Naive thymus-derived CD4-positive, alpha-beta T cell (primary cell): ENCODE data around the gene KRT6B. TPM values are rescaled to one million over a fixed set of nuclear protein-coding genes. Genes with fewer than 3 reads are reported as not detected.
"Not testable (repeated sequence)": the region's sequence is repeated elsewhere in the genome, so short reads cannot be mapped to it uniquely, and the experiment has no call there.

Experiments
- ATAC-seq: fragments of 150-1000 bp; cut with Tn5 transposase; 2 replicates; pipeline ENCODE4 v1.10.0; 2021; ENCODE audit warnings: mild to moderate bottlenecking, moderate library complexity
- CTCF ChIA-PET: fragments of 350-600 bp; sonication (Branson Sonifier 250); formaldehyde crosslinking; loops from one replicate; lab custom pipeline; 2021; ENCODE audit warnings: antibody characterized with exemption; lab: Charles Lee
- POLR2A ChIA-PET: fragments of 350-600 bp; sonication (Branson Sonifier 250); formaldehyde crosslinking; loops from one replicate; lab custom pipeline; 2021; ENCODE audit warnings: antibody characterized with exemption, inconsistent platforms; lab: Charles Lee
- DNase-seq, 9 donors: peaks; one replicate each; pipeline versions ENCODE4 v3.0.0 to v3.0.0-alpha.2; 2020 to 2022; ENCODE audit warnings: mixed read lengths in 1 of 9
- H3K27ac ChIP-seq: one replicate; pipeline ENCODE4 v1.7.0; 2013; ENCODE audit warnings: mild to moderate bottlenecking, low read depth, low read length, moderate library complexity
- H3K27me3 ChIP-seq, 2 donors: one replicate each; pipeline ENCODE4 v1.7.0; 2013; ENCODE audit warnings: low read length in 2 of 2, mild to moderate bottlenecking in 2 of 2, moderate library complexity in 2 of 2; ENCODE audit not compliant: control insufficient read depth in 2 of 2, insufficient read depth in 2 of 2
- H3K36me3 ChIP-seq, 3 experiments: 1 replicate in 2 of 3; 2 replicates in 1 of 3; pipeline ENCODE4 v1.7.0; 2013; ENCODE audit warnings: low read length in 3 of 3, mild to moderate bottlenecking in 3 of 3, moderate library complexity in 1 of 3; ENCODE audit not compliant: insufficient read depth in 3 of 3, control insufficient read depth in 2 of 3
- H3K4me1 ChIP-seq, 2 donors: one replicate each; pipeline ENCODE4 v1.7.0; 2013; ENCODE audit warnings: low read length in 2 of 2, mild to moderate bottlenecking in 2 of 2, moderate library complexity in 1 of 2; ENCODE audit not compliant: control insufficient read depth in 2 of 2, insufficient read depth in 2 of 2
- H3K4me3 ChIP-seq: 2 replicates; pipeline ENCODE4 v1.7.0; 2013; ENCODE audit warnings: mild to moderate bottlenecking, low read length
- H3K9me3 ChIP-seq, 3 experiments: 1 replicate in 2 of 3; 2 replicates in 1 of 3; pipeline ENCODE4 v1.7.0; 2013; ENCODE audit warnings: low read length in 3 of 3; ENCODE audit not compliant: control insufficient read depth in 2 of 3
- H3K27ac Mint-ChIP-seq, 9 donors: one replicate each; pipeline ENCODE4 v1.8.0; 2020 to 2022; ENCODE audit warnings: mixed read lengths in 9 of 9, mild to moderate bottlenecking in 8 of 9, moderate library complexity in 5 of 9, inconsistent platforms in 2 of 9
- H3K27me3 Mint-ChIP-seq, 5 donors: one replicate each; pipeline ENCODE4 v1.8.0; 2021 to 2022; ENCODE audit warnings: mixed read lengths in 5 of 5, mild to moderate bottlenecking in 1 of 5
- H3K36me3 Mint-ChIP-seq, 5 donors: one replicate each; pipeline ENCODE4 v1.8.0; 2020 to 2022; ENCODE audit warnings: mixed read lengths in 5 of 5, mild to moderate bottlenecking in 3 of 5, inconsistent platforms in 1 of 5
- H3K4me1 Mint-ChIP-seq, 7 donors: one replicate each; pipeline ENCODE4 v1.8.0; 2020 to 2022; ENCODE audit warnings: mixed read lengths in 7 of 7, mild to moderate bottlenecking in 3 of 7, inconsistent platforms in 1 of 7
- H3K4me3 Mint-ChIP-seq, 10 donors: one replicate each; pipeline ENCODE4 v1.8.0; 2020 to 2022; ENCODE audit warnings: mild to moderate bottlenecking in 10 of 10, mixed read lengths in 10 of 10, moderate library complexity in 6 of 10, inconsistent platforms in 2 of 10
- H3K9me3 Mint-ChIP-seq, 11 donors: one replicate each; pipeline ENCODE4 v1.8.0; 2020 to 2022; ENCODE audit warnings: mixed read lengths in 11 of 11, mild to moderate bottlenecking in 4 of 11, inconsistent platforms in 1 of 11, moderate library complexity in 1 of 11
- intact Hi-C, 2 donors: fragments of 100-400 bp; cut with micrococcal nuclease; formaldehyde crosslinking; loops; one replicate each; pipeline ENCODE4 v1.15.1; 2023
- polyA plus RNA-seq, 2 donors: library from polyadenylated mRNA; unstranded; fragments of 300-500 nt; fragmentation: Illumina TruSeq; gene quantifications; one replicate each; pipeline ENCODE4 v1.2.3, GENCODE V29; 2021
- total RNA-seq, 6 experiments: library from RNA in 5 of 6; stranded (reverse) in 5 of 6; gene quantifications; 1 replicate in 5 of 6; 2 replicates in 1 of 6; pipeline ENCODE4 v1.2.3 and lab custom pipeline; 2021 to 2026

The KRT6B gene
- total and polyA plus RNA-seq, 7 experiments from 2014 or later = not detected

DNA sequence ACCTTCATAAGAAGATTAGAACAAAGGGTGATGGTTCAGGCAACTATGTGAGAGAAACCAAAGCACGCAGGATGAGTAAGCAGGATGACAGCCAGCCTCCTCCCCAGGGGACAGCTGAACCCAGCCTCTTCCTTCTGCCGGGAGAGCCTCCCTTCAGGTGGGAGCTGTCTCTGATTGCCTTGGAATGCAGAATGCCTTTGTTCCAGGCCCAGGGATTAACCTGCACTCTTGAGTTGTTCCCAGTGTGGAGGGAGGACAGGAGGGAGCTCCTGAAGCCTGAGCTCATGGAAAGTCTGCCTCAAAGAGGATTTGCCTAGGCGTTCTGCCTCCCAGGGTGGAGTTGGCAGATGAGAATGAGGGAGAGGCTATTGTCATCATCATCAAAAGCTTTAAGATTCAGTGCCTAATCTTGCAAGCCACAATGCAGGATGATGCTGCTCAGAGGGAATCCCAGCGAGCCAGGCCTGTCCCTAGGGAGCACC lies 44.7 kb upstream of the KRT6B start:
- CTCF ChIA-PET = interaction anchor here (0.6 kb wide), 1 partner anchor 374 kb away, joined by 4 read pairs; no protein-coding TSS in a partner anchor
- intact Hi-C loops = no loop called here
- Mint-ChIP-seq H3K4me3 (no peak overlapping the region), H3K9me3 (peaks cover 0 to 5% (median 3%) of the 10 kb centered on the region in 11 donors), H3K27me3 (peaks cover 12 to 35% (median 22%) of the 10 kb centered on the region in 5 donors), H3K36me3 (no peaks in the 10 kb centered on the region), H3K4me1 (peaks cover 0 to 3% (median 0%) of the 10 kb centered on the region in 7 donors), H3K27ac (no peak overlapping the region)
- ATAC-seq (no peak), DNase-seq (no peak)
- Histone ChIP-seq H3K36me3 (no peaks in the 10 kb centered on the region), H3K4me3 (no peak overlapping the region), H3K9me3 (no peaks in the 10 kb centered on the region), H3K4me1 (no peaks in the 10 kb centered on the region), H3K27me3 (no peaks in the 10 kb centered on the region), H3K27ac (no peak overlapping the region)
- POLR2A ChIA-PET = no interaction called here

- ChIA-PET CTCF (no interaction called here), POLR2A (no interaction called here)
- no peaks in the 10 kb centered on the region for H3K36me3 ChIP-seq
- no peak overlapping the region for H3K27ac Mint-ChIP-seq
- no peaks in the 10 kb centered on the region for H3K27me3 ChIP-seq
- H3K9me3 Mint-ChIP-seq = peaks cover 0 to 5% (median 3%) of the 10 kb centered on the region in 11 donors
- no peak overlapping the region for H3K27ac ChIP-seq
- no peak overlapping the region for H3K4me3 ChIP-seq
- ATAC-seq = no peak
- H3K4me1 Mint-ChIP-seq = peaks cover 0 to 3% (median 0%) of the 10 kb centered on the region in 7 donors
- no peak for DNase-seq
- H3K36me3 Mint-ChIP-seq = no peaks in the 10 kb centered on the region
- H3K4me3 Mint-ChIP-seq = no peak overlapping the region
- no peaks in the 10 kb centered on the region for H3K9me3 ChIP-seq
- intact Hi-C loops = no loop called here
- no peaks in the 10 kb centered on the region for H3K4me1 ChIP-seq
- H3K27me3 Mint-ChIP-seq = peaks cover 16 to 39% (median 23%) of the 10 kb centered on the region in 5 donors
Observed at GRCh38 chr12:52496054-52496453, 44.1 kb upstream of the KRT6B start.

DNA sequence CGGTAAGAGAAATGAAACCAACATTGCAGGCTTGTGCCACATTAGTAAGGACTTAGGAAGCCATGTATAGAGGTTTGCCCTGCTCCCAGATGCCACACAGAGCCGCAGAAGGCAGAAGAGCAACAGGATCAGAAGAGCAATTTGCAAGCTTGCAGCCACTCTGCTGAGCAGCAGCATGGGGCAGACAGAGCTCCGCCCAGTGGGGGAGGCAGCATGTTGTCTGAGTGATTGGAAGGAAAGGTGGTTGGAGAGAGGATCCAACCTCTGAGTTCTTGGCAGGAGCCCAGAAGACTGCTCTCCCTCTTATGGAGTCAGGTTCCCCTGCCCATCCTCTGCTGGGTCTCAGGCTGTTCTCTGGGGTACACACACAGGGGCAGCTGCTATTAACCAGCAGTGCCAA lies 43.4 kb upstream of the KRT6B start:
- H3K36me3 Mint-ChIP-seq = no peaks in the 10 kb centered on the region
- Histone ChIP-seq H3K4me3 (no peak overlapping the region), H3K4me1 (no peaks in the 10 kb centered on the region), H3K36me3 (no peaks in the 10 kb centered on the region), H3K27ac (no peak overlapping the region), H3K9me3 (no peaks in the 10 kb centered on the region), H3K27me3 (no peaks in the 10 kb centered on the region)
- H3K4me3 Mint-ChIP-seq = no peak overlapping the region
- peaks cover 0 to 3% (median 0%) of the 10 kb centered on the region in 11 donors for H3K9me3 Mint-ChIP-seq
- no peak for ATAC-seq
- H3K27ac Mint-ChIP-seq = no peak overlapping the region
- peaks cover 0 to 3% (median 0%) of the 10 kb centered on the region in 7 donors for H3K4me1 Mint-ChIP-seq
- ChIA-PET POLR2A (no interaction called here), CTCF (interaction anchor here (1.5 kb wide), 1 partner anchor 385 kb away, joined by 3 read pairs; no protein-coding TSS in a partner anchor)
- intact Hi-C loops = no loop called here
- H3K27me3 Mint-ChIP-seq = peaks cover 16 to 36% (median 23%) of the 10 kb centered on the region in 5 donors
- DNase-seq = no peak

DNA sequence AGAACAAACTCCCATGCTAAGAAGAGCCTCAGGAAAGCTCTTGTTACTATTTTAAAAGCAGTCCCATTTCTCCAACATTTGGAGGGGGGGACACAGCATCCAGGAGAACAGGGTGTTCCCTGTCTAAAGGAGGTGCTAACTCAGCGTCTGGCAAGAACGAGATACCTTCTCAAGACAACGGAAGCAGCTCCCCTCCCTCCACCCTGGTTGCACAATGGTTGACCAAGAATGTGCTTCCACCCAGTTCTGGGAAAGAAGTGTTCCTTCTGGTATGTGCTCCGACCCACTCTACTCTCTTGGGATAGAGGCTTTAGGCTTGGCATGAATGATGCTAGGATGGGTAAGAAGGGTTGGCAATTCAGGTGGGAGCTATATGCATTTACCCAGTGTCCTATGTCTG lies 42.6 kb upstream of the KRT6B start:
- DNase-seq (no peak), ATAC-seq (no peak)
- no peak overlapping the region for H3K4me3 Mint-ChIP-seq
- Histone ChIP-seq H3K9me3 (no peaks in the 10 kb centered on the region), H3K27me3 (no peaks in the 10 kb centered on the region), H3K4me1 (no peaks in the 10 kb centered on the region), H3K36me3 (no peaks in the 10 kb centered on the region), H3K27ac (no peak overlapping the region), H3K4me3 (no peak overlapping the region)
- peaks cover 0 to 3% (median 0%) of the 10 kb centered on the region in 7 donors for H3K4me1 Mint-ChIP-seq
- peaks cover 0 to 3% (median 0%) of the 10 kb centered on the region in 11 donors for H3K9me3 Mint-ChIP-seq
- H3K27me3 Mint-ChIP-seq = peaks cover 18 to 36% (median 28%) of the 10 kb centered on the region in 5 donors
- H3K27ac Mint-ChIP-seq = no peak overlapping the region
- ChIA-PET CTCF (interaction anchor here (1.5 kb wide), 1 partner anchor 386 kb away, joined by 3 read pairs; no protein-coding TSS in a partner anchor), POLR2A (no interaction called here)
- no peaks in the 10 kb centered on the region for H3K36me3 Mint-ChIP-seq
- intact Hi-C loops = no loop called here

DNA sequence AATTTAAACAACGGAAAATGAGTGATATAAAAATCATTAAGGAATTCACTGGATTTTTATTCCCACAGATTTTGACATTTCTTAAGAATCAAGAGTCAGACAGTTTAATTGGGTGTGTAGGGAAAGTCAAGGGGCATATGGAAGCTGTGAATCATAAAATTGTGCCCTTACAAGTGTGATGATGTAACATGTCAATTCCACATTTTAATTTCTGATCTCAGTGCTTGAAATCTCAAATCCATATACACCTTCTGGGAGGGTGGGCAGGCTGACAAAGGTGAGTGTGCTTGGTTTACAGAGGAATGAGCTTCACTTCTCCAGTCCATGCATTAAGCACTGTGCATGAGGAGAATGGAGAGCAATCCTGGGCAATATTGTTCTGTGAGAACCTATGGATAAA lies 42.2 kb upstream of the KRT6B start:
- no peak overlapping the region for H3K27ac ChIP-seq
- H3K4me1 Mint-ChIP-seq = peaks cover 0 to 3% (median 0%) of the 10 kb centered on the region in 7 donors
- no peak for ATAC-seq
- H3K4me1 ChIP-seq = no peaks in the 10 kb centered on the region
- peaks cover 0 to 3% (median 0%) of the 10 kb centered on the region in 11 donors for H3K9me3 Mint-ChIP-seq
- no peak overlapping the region for H3K27ac Mint-ChIP-seq
- no peak overlapping the region for H3K4me3 ChIP-seq
- H3K27me3 ChIP-seq = no peaks in the 10 kb centered on the region
- no peaks in the 10 kb centered on the region for H3K9me3 ChIP-seq
- POLR2A ChIA-PET = no interaction called here
- H3K4me3 Mint-ChIP-seq = no peak overlapping the region
- DNase-seq = no peak
- peaks cover 0 to under 1% (median 0%) of the 10 kb centered on the region in 5 donors for H3K36me3 Mint-ChIP-seq
- intact Hi-C loops = no loop called here
- H3K36me3 ChIP-seq = no peaks in the 10 kb centered on the region
- CTCF ChIA-PET = no interaction called here
- H3K27me3 Mint-ChIP-seq = peaks cover 18 to 36% (median 29%) of the 10 kb centered on the region in 5 donors

DNA sequence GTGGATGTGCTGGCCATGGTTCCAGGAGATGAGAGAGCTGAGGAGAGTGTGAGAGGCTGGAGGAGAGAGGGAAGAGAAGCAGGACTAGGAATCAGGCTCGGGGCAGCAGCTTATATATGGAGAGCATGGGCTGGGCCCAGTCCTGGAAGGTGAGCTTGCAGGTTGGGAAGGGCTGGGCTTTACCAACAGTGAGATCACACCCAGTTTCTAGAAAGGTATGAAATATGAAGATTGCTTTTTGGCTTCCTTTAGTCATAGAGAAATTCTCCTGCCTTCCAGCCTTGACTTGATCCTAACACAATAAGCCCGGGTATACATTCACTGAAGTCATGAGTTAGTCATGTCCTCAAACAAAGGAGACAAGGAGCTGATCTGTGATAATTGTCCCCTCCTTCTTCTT lies 41.2 kb upstream of the KRT6B start, which contains the start of gene KRT6A:
Gene KRT6A (minus strand): TSS at position 86 of the 400 bp plus-strand sequence. CDS start 69 bp downstream, at position 17.
- Mint-ChIP-seq H3K4me3 (no peak within 1 kb of the TSS), H3K4me1 (peaks cover 0 to 3% (median 0%) of the 10 kb centered on the region in 7 donors), H3K9me3 (peaks cover 0 to 3% (median 0%) of the 10 kb centered on the region in 11 donors), H3K27me3 (peaks cover 20 to 43% (median 34%) of the 10 kb centered on the region in 5 donors), H3K27ac (no peak within 1 kb of the TSS), H3K36me3 (peaks cover 0 to 5% (median 0%) of the 10 kb centered on the region in 5 donors)
- no peak within 1 kb of the TSS for H3K27ac ChIP-seq
- H3K36me3 ChIP-seq = no peaks in the 10 kb centered on the region
- CTCF ChIA-PET = no interaction called here
- DNase-seq (no peak), ATAC-seq (no peak)
- H3K27me3 ChIP-seq = no peaks in the 10 kb centered on the region
- H3K9me3 ChIP-seq = no peaks in the 10 kb centered on the region
- intact Hi-C loops = no loop called here
- POLR2A ChIA-PET = no interaction called here
- H3K4me1 ChIP-seq = no peaks in the 10 kb centered on the region
- H3K4me3 ChIP-seq = no peak within 1 kb of the TSS

GRCh38 chr12:52492405-52492804 lies 40.5 kb upstream of the KRT6B start:
- H3K4me1 ChIP-seq, H3K27ac ChIP-seq, DNase-seq, H3K27me3 ChIP-seq, POLR2A ChIA-PET, H3K4me3 Mint-ChIP-seq, H3K36me3 ChIP-seq, H3K9me3 Mint-ChIP-seq, H3K9me3 ChIP-seq, ATAC-seq, CTCF ChIA-PET, intact Hi-C loops, H3K4me1 Mint-ChIP-seq, H3K4me3 ChIP-seq, H3K36me3 Mint-ChIP-seq, H3K27ac Mint-ChIP-seq: not testable (repeated sequence)
- peaks cover 17 to 41% (median 34%) of the 10 kb centered on the region in 5 donors for H3K27me3 Mint-ChIP-seq
